ENCODE measurements around the gene LSM11.

The LSM11 gene

DNA sequence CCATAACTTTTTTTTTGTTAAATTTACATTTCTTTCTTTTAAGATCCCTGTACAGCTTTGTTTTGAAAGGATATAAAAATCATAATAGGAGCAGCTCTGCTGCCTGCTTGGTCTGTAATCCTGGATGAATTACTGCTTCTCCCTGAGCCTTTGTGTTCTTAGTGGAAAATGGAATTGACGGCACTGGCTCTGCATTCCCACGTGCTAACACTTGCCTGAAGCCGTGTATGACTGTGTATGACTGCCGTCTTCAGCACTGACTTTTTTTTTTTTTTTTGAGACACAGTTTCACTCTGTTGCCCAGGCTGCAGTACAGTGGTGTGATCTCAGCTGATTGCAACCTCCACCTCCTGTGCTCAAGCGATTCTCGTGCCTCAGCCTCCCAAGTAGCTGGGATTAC is 7.5 kb upstream of the LSM11 start:
- DNase-seq = no peak

DNA sequence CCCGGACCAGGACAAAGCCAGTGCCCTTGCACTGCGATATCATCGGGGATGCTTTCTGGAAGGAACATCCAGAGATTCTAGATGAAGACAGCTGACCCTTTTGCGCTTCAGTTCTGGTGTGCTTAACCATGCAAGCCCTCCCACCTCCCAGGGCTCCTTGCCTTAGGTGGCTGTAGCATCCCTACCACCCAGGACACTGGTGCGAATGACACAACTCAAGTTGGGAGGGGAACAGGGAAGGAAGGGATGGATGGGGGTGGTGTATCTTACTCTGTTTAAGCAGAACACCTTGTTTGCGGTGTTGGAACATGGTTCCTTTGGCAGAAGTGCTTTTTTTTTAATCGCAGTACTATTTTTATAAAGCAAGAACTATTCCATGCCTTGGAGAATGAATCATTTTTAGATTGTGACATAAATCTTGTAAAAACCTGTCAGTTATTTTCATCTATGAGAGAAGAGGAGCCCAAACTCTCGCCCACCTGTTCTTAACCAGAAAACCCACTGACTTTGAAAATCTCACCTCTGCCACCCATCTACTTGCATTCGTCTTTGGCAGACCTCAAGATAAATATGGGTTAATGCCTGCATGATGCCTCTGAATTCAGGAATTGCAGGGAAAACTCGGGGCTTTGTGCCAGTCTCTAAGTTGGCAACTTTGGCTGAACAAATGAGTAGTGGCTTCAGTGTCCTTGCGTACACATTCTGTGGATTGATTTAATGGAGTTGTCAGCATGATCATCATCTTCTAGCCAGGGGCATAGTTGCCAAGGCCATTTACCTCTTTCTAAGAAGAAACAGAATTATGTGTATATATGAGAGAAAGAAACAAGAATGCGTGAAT is 3.9 kb upstream of the LSM11 start:
- no peak for DNase-seq

- DNase-seq = no peak
These were observed 3.3 kb upstream of the LSM11 start for GRCh38 chr5:157740229-157740610.

GRCh38 chr5:157741131-157741530 is 2.4 kb upstream of the LSM11 start:
- DNase-seq = no peak

GRCh38 chr5:157744051-157745011 is 819 bp downstream of the LSM11 start:
- no peak for DNase-seq

- no peak for DNase-seq
These were observed 1.5 kb downstream of the LSM11 start for GRCh38 chr5:157745041-157745456.

DNA sequence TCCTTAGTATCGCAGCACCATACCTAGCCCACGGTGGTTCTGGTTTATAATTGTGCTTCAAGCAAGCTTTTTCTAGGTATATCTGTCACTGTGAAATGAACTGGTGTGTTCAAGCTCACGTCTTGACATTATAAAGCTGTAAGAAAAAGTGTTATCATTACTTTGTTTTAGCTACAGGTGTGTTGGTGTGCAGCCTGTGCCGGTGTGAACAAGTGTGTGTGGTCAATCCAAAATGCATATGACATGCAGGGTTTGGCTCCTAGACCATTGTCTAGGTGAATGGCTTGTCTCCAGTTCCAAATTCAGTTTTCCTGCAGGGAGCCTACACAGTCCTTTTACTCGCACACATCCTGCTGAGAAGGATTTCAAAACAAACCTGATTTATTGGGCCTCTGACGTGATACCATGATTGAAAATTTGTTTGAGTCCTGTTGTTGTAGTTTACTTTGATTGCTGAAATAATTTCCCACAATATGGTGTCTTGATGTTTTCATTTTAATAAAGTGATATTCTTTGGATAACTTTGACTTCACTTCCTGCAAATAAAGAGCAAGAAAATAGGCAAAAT is 3.7 kb downstream of the LSM11 start:
- no peak for DNase-seq

- DNase-seq = no peak
These were observed 4.5 kb downstream of the LSM11 start for GRCh38 chr5:157747766-157748700.

- DNase-seq = no peak
These were observed 5.4 kb downstream of the LSM11 start for GRCh38 chr5:157748760-157749461.

DNA sequence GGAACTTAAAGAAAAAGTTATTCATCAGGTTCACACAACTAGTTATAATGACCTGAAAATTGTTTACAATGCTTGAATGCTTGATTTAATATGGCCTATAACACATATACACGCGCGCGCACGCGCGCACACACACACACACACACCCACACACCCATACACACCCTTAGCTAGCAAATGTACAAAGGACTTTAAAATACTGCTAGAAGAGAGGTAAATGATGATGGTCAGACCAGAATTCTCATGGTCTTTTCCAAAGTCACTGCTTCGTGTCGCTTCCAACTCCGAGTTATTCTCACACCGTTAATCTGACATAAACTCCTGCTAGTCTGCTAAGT is 5.9 kb downstream of the LSM11 start:
- no peak for DNase-seq

DNA sequence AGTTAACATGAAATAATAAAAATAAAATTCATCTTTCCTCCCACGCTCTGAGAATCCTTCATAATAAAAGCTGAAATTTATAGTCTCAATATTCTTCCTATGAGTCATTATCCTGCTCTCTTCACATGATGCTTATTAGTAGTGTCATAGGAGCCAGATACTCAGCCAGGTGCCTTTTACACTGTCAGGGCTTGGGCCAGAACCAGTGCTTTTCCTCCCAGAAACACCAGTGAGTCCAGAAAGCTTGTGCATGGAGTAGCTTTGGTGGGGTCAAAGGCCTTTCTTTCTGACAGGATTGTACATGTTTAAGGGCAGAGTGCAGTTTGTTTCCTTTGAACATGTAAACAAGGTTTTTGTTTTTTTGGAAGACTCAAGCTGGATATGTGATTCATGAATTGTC is 6.8 kb downstream of the LSM11 start:
- DNase-seq = no peak

DNA sequence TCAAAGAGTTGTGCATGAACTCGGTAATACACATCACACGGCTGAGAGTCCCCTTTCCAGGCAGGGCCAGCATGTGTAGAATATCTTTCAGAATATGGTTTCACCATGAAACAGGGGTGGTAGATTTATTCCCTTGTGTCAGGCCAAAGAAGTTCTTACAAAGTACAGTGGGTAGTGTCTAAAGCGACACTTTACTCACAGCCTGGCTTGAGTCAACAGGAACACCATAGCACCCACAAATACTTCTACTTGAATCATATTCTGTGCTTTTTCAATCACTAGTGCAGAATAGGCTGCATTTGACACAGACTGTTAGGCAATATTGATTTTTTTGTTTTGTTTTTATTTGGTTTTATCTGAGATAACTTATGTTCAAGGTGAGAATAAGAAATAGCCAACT is 12.6 kb downstream of the LSM11 start:
- no peak for DNase-seq

- DNase-seq = no peak
These were observed 15.2 kb downstream of the LSM11 start for GRCh38 chr5:157758706-157759105.

DNA sequence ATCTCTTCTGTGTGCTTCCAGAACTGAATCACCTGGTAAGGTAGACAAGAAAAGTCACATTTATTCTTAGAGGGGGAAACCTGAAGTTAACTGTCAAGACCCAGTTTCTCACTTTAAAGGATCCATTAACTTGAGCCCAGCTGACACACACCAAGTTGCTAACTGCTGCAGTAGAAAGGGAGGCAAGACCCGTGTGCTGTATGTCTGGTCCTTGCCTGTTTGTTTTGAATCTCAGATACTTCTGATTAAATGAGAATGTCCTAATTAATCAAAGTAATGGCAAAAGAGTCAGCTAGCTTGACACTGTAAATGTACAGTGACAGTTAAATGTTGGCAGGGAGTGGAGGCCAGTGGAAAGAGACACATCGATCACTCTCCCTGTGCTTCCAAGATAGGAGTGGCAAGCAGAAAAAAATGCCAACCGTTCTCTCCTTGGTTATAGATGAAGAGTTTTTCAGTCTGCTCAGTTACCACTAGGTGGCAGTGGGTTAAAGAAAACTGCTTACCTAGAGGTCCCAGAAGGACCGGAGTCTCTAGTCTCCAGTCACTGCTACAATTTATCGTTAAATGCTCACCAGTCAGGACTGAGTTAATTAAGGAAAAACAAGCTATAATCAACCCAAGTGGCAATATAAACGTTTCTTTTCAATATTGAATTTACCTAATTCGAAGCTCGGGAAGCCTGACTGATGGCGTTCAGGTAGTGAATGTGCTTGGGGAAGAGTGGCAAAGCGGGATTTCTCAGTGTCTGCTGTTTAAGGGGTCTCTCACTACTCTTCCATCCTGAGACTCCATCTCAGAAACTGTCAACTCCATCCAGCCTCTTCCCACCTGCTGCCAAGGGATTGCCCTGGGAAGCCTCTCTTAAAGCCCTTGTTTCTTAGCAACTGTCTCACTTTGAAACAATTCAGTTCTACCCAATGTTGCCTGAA is 18.4 kb downstream of the LSM11 start:
- no peak for DNase-seq

- DNase-seq = no peak
These were observed 21.0 kb downstream of the LSM11 start for GRCh38 chr5:157764531-157764930.

- no peak for DNase-seq
These were observed 22.9 kb downstream of the LSM11 start for GRCh38 chr5:157766442-157766841.

DNA sequence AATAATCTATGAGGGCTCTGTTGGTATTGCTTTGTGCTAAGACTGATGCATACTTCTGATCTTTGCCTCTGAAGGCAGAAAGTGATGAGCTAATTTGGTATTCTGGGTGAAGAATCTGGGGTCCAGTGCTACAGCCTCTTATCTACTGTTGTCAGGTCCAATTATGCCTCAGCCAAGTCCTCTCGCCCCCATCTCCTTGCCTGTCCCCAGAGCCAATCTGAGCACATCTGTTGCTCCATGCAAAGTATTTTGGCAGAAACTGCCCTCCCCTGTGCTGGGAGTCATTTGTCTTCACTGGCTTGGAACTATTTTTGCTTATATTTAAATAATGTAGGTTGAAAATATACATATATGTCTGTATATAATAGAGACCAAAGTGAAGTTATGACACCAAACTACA is 23.4 kb downstream of the LSM11 start:
- no peak for DNase-seq

DNA sequence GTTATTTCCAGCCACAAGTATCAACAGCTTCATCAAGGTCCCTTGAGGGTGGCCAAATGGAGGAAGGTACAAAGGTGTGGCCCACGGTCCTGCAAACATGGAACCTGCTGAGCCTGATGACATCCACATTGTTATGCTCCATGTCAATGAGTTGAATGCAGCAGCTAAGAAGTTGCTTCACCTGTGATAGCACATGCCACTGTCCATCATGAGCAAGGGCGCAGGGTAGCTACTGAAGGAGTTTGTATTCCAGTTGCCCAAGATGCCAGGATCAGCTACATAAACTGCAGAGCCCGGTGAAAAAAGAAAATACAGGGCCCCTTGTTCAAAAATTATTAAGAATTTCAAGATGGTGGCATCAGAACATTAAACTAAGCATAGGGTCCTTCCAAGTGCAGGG is 24.2 kb downstream of the LSM11 start:
- DNase-seq = no peak

DNA sequence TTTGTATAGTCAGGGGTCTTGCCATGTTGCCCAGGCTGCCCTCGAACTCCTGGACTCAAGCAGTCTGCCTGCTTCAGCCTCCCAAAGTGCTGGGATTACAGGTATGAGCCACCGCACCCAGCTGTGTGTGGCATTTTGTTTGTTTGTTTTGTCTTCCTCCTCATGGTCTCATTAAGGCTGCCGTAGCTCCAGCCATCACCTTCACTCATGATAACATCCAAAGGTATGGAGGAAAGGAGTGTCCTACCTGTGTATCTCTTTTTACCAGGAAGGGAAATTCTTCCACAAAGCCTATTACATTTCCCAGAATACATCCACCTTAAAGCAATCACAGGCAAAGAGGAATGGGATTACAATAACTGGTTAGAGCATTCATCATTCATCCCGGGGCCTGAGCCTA is 27.2 kb downstream of the LSM11 start:
- DNase-seq = no peak

GRCh38 chr5:157772127-157772526 is 28.6 kb downstream of the LSM11 start:
- no peak for DNase-seq

All from NK-92 treated with Interleukin-12 subunit alpha and Interleukin-12 subunit beta, amount 100 ng/mL, for 24 hours (cell line).